GM19238 (cell line): ENCODE measurements around the gene RNFT2.

Source experiments
- DNase-seq: peaks from one replicate; pipeline ENCODE4 v3.0.0; 2011; ENCODE audit warnings: low spot score; ENCODE audit not compliant: insufficient read length

Gene RNFT2

GRCh38 chr12:116833474-116833873 is 95.4 kb downstream of the RNFT2 start:
- DNase-seq: no peak

GRCh38 chr12:116835484-116835883 is 97.4 kb downstream of the RNFT2 start:
- no peak for DNase-seq

GRCh38 chr12:116837097-116837496 is 99.0 kb downstream of the RNFT2 start:
- DNase-seq: no peak

GRCh38 chr12:116838365-116838764 is 100.2 kb downstream of the RNFT2 start:
- DNase-seq: no peak

GRCh38 chr12:116839287-116839830 is 101.2 kb downstream of the RNFT2 start:
- no peak for DNase-seq

- no peak for DNase-seq
Observed at GRCh38 chr12:116843085-116843484, 105.0 kb downstream of the RNFT2 start.

- no peak for DNase-seq
Observed at GRCh38 chr12:116849216-116849615, 111.1 kb downstream of the RNFT2 start.

- no peak for DNase-seq
Observed at GRCh38 chr12:116852303-116852702, 114.2 kb downstream of the RNFT2 start.

GRCh38 chr12:116853507-116853906 is 115.4 kb downstream of the RNFT2 start:
- no peak for DNase-seq

GRCh38 chr12:116855744-116856470 is 117.8 kb downstream of the RNFT2 start:
- no peak for DNase-seq

- DNase-seq: no peak
Observed at GRCh38 chr12:116856729-116857128, 118.6 kb downstream of the RNFT2 start.

- no peak for DNase-seq
Observed at GRCh38 chr12:116859079-116859478, 121.0 kb downstream of the RNFT2 start.

- no peak for DNase-seq
Observed at GRCh38 chr12:116860263-116860662, 122.1 kb downstream of the RNFT2 start.

- DNase-seq: peak; percentile 56
Observed at GRCh38 chr12:116861320-116861719, 123.2 kb downstream of the RNFT2 start.

- DNase-seq: no peak
Observed at GRCh38 chr12:116862167-116862566, 124.1 kb downstream of the RNFT2 start.

- DNase-seq: no peak
Observed at GRCh38 chr12:116863275-116863767, 125.2 kb downstream of the RNFT2 start.

- no peak for DNase-seq
Observed at GRCh38 chr12:116864371-116865160, 126.5 kb downstream of the RNFT2 start.

- DNase-seq: no peak
Observed at GRCh38 chr12:116867523-116867922, 129.4 kb downstream of the RNFT2 start.

- DNase-seq: no peak
Observed at GRCh38 chr12:116870306-116870705, 132.2 kb downstream of the RNFT2 start.

- no peak for DNase-seq
Observed at GRCh38 chr12:116874324-116874995, 136.3 kb downstream of the RNFT2 start.

- no peak for DNase-seq
Observed at GRCh38 chr12:116876151-116876869, 138.2 kb downstream of the RNFT2 start.
